PC-3 (cell line): ENCODE measurements around the gene TMEM156.

Experiments
- EZH2 ChIP-seq: fragments of 300-600 bp; sonication (generic); IDR thresholded peaks from one replicate; pipeline ENCODE4 v1.6.1; 2017; ENCODE audit warnings: antibody characterized with exemption, mild to moderate bottlenecking, low read length; ENCODE audit not compliant: unreplicated experiment
- TF ChIP-seq, protein P1 (sequence below): fragments of 300-600 bp; sonication (generic); conservative IDR thresholded peaks from 2 replicates; pipeline ENCODE4 v1.5.1; 2017; ENCODE audit warnings: antibody characterized with exemption, low read depth, mild to moderate bottlenecking, low read length

DNA sequence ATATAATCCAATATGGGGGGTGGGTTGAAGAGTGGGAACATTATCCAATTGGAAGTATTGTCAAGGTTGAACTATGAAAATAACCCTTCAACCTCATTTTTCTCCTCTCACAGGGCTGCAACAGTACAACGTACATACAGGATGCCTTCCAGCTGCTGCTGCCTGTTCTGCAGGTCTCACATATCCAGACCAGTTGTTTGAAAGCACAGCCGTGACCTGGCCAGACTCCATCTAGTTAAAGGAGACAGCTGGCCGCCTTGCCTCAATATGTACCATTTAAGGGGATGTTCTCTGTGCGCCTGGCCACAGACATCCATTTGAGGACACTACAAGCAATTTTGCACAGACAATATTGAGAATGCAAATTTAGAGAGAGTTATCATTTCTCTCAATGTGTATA lies 88.9 kb downstream of the TMEM156 start:
- TF ChIP-seq EZH2 = no peak
- TF ChIP-seq, protein P1, sequence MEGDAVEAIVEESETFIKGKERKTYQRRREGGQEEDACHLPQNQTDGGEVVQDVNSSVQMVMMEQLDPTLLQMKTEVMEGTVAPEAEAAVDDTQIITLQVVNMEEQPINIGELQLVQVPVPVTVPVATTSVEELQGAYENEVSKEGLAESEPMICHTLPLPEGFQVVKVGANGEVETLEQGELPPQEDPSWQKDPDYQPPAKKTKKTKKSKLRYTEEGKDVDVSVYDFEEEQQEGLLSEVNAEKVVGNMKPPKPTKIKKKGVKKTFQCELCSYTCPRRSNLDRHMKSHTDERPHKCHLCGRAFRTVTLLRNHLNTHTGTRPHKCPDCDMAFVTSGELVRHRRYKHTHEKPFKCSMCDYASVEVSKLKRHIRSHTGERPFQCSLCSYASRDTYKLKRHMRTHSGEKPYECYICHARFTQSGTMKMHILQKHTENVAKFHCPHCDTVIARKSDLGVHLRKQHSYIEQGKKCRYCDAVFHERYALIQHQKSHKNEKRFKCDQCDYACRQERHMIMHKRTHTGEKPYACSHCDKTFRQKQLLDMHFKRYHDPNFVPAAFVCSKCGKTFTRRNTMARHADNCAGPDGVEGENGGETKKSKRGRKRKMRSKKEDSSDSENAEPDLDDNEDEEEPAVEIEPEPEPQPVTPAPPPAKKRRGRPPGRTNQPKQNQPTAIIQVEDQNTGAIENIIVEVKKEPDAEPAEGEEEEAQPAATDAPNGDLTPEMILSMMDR = no peak
